HepG2 (cell line): Measurements from ENCODE around the gene TRDMT1. TPM values are rescaled to one million over a fixed set of nuclear protein-coding genes. Genes with fewer than 3 reads are reported as not detected.
A peak's percentile ranks its signal among the peaks of the same experiment; 100 is the strongest.

ENCODE experiments used
- ATAC-seq: fragments of 200-7000 bp; cut with Tn5 transposase; 3 replicates; pipeline ENCODE4 v1.9.1; 2020; ENCODE audit warnings: mild to moderate bottlenecking, moderate library complexity
- BruUV-seq: library from RNA; stranded (reverse); fragments of 400-500 nt; replicated peaks from 2 replicates; lab custom pipeline; 2021; lab: Mats Ljungman, UMichigan
- CTCF ChIA-PET: fragments of 300-600 bp; formaldehyde crosslinking; extraction: SDS; loops from one replicate; lab custom pipeline; 2021; ENCODE audit warnings: low total read pairs, inconsistent platforms, low intra/inter-chr PET ratio; lab: Yijun Ruan, JAX
- POLR2A ChIA-PET: fragments of 350-600 bp; sonication (Branson Sonifier 250); formaldehyde crosslinking; loops from one replicate; lab custom pipeline; 2020; ENCODE audit warnings: antibody characterized with exemption, inconsistent platforms; lab: Yijun Ruan, JAX
- DNase-seq: peaks from one replicate; pipeline ENCODE4 v3.0.0-alpha.2; 2015; ENCODE audit warnings: low spot score
- FAIRE-seq: peaks from 3 replicates; lab custom pipeline; 2011; peaks lifted over from hg19 to GRCh38; lab: Jason Lieb, UNC
- H2AFZ ChIP-seq: one replicate; pipeline ENCODE4 v1.6.1; 2011; ENCODE audit warnings: low read length, inconsistent platforms
- H3K27ac ChIP-seq: fragments of 300-600 bp; 3 replicates; pipeline ENCODE4 v1.8.0; 2011; ENCODE audit warnings: mixed run types, mild to moderate bottlenecking, mixed read lengths, low read length, inconsistent platforms; ENCODE audit not compliant: insufficient read depth; ENCODE audit errors: extremely low read length
- H3K27me3 ChIP-seq, 2 experiments: fragments of 200-600 bp in 1 of 2; 2 replicates in 1 of 2; 3 replicates in 1 of 2; pipeline versions ENCODE4 v1.6.0 to v1.8.0; 2011; ENCODE audit warnings: low read length in 2 of 2, mild to moderate bottlenecking in 2 of 2, moderate library complexity in 2 of 2, inconsistent platforms in 1 of 2; ENCODE audit not compliant: insufficient read depth in 2 of 2, control insufficient read depth in 1 of 2
- H3K36me3 ChIP-seq, 2 experiments: fragments of 200-600 bp in 1 of 2; replicated peaks in 1 of 2; 2 replicates in 1 of 2; 3 replicates in 1 of 2; pipeline versions ENCODE4 v1.5.1 to v1.8.0; 2011; ENCODE audit warnings: low read length in 2 of 2, inconsistent platforms in 1 of 2; ENCODE audit not compliant: insufficient read depth in 2 of 2, control insufficient read depth in 1 of 2
- H3K4me1 ChIP-seq: 2 replicates; pipeline ENCODE4 v1.5.1; 2012; ENCODE audit warnings: low read length, inconsistent platforms; ENCODE audit not compliant: insufficient read depth
- H3K4me2 ChIP-seq: 2 replicates; pipeline ENCODE4 v1.6.0; 2011; ENCODE audit warnings: low read depth, low read length, inconsistent platforms
- H3K4me3 ChIP-seq, 3 experiments: fragments of 200-600 bp in 1 of 3; sonication (generic), shearing (Covaris generic) in 1 of 3; replicated peaks in 1 of 3; 2 replicates each; pipeline ENCODE4 v1.5.1; 2011 to 2016; ENCODE audit warnings: low read length in 3 of 3, inconsistent platforms in 2 of 3, low read depth in 2 of 3, mild to moderate bottlenecking in 2 of 3, control low read depth in 1 of 3, mixed read lengths in 1 of 3; ENCODE audit not compliant: insufficient read depth in 1 of 3
- H3K79me2 ChIP-seq: one replicate; pipeline ENCODE4 v1.6.1; 2011; ENCODE audit warnings: low read length, inconsistent platforms; ENCODE audit not compliant: insufficient read depth
- H3K9ac ChIP-seq: 2 replicates; pipeline ENCODE4 v1.6.0; 2011; ENCODE audit warnings: mild to moderate bottlenecking, low read depth, low read length, inconsistent platforms; ENCODE audit not compliant: insufficient read depth
- H3K9me3 ChIP-seq: 2 replicates; pipeline ENCODE4 v1.5.1; 2012; ENCODE audit warnings: mild to moderate bottlenecking, low read length
- H4K20me1 ChIP-seq: 2 replicates; pipeline ENCODE4 v1.6.0; 2011; ENCODE audit warnings: inconsistent platforms, mild to moderate bottlenecking, low read length, moderate library complexity; ENCODE audit not compliant: insufficient read depth
- CC2D1A ChIP-seq: sonication (generic); formaldehyde crosslinking; IDR thresholded peaks from 2 replicates; pipeline ENCODE4 v1.8.1; 2023; ENCODE audit warnings: mild to moderate bottlenecking, missing genetic modification reagents
- HDAC1 ChIP-seq: sonication (generic); formaldehyde crosslinking; IDR thresholded peaks from 2 replicates; pipeline ENCODE4 v1.5.1; 2020; ENCODE audit warnings: mild to moderate bottlenecking, missing genetic modification reagents
- STAG1 ChIP-seq: sonication (generic); formaldehyde crosslinking; IDR thresholded peaks from 2 replicates; pipeline ENCODE4 v1.4.0; 2020; ENCODE audit warnings: missing genetic modification reagents
- ZNF263 ChIP-seq: sonication (generic); formaldehyde crosslinking; IDR thresholded peaks from 2 replicates; pipeline ENCODE4 v1.4.0; 2020; ENCODE audit warnings: missing genetic modification reagents
- ZNF513 ChIP-seq: sonication (generic); formaldehyde crosslinking; conservative IDR thresholded peaks from 2 replicates; pipeline ENCODE4 v1.5.0; 2020; ENCODE audit warnings: missing genetic modification reagents
- ZNF766 ChIP-seq: sonication (generic); formaldehyde crosslinking; IDR thresholded peaks from 2 replicates; pipeline ENCODE4 v1.5.0; 2020; ENCODE audit warnings: missing genetic modification reagents, borderline replicate concordance
- WGBS: methylation state at CpG from one replicate; pipeline ENCODE4 v1.1.6; 2017; ENCODE audit warnings: low lambda C conversion rate; 5-methylcytosine and 5-hydroxymethylcytosine counted together
- in situ Hi-C: cut with HindIII; loops from 2 replicates; pipeline ENCODE4 v1.10.0; 2017; ENCODE audit warnings: low pct_unique_long_range_greater_than_20kb; ENCODE audit not compliant: extremely low pct_ligation_motif_present
- intact Hi-C: fragments of 100-400 bp; cut with micrococcal nuclease; formaldehyde crosslinking; loops from one replicate; pipeline ENCODE4 v1.10.0; 2022; ENCODE audit not compliant: unreplicated experiment
- polyA plus RNA-seq, 8 experiments: library from polyadenylated mRNA; depleted of rRNA in 3 of 8; stranded (reverse) in 7 of 8; unstranded in 1 of 8; fragments of >200 nt; fragmentation: Illumina TruSeq in 4 of 8; extraction: Trizol in 4 of 8; gene quantifications; 2 replicates each; pipeline versions ENCODE4 v1.2.1 to v1.2.3, GENCODE V29; 2011 to 2016; ENCODE audit warnings: low read depth in 4 of 8, missing spikeins in 1 of 8, mixed read lengths in 1 of 8; ENCODE audit not compliant: insufficient read depth in 1 of 8
- total RNA-seq, 5 experiments: library from RNA; depleted of rRNA; stranded (reverse); fragments of >200 nt; fragmentation: Illumina TruSeq; extraction: Trizol; gene quantifications; 2 replicates each; pipeline ENCODE4 v1.2.3, GENCODE V29; 2016; ENCODE audit warnings: low read depth in 1 of 5

The TRDMT1 gene
- total and polyA plus RNA-seq, 2 of the 13 experiments (the other 11 are each of a cell fraction or from before 2014, with no cell fraction given) = 2.0 to 3.0 TPM

- TF ChIP-seq ZNF513 = no peak
- TF ChIP-seq HDAC1 (CRISPR knock-in tag) = no peak
- no peak for TF ChIP-seq CC2D1A (CRISPR knock-in tag)
- no peak for TF ChIP-seq ZNF766 (CRISPR knock-in tag)
Observed at GRCh38 chr10:17200001-17200911, 1.2 kb downstream of the TRDMT1 start (continued).

- Histone ChIP-seq H2AFZ (peak overlapping the region; percentile 61), H3K4me1 (peaks cover 32% of the 10 kb centered on the region), H3K36me3 (no peaks in the 10 kb centered on the region), H3K27ac (no peak overlapping the region)
- in situ Hi-C loops (no loop called here), intact Hi-C loops (no loop called here)
- CTCF ChIA-PET = no interaction called here
- ATAC-seq (no peak), DNase-seq (no peak)
- 27% methylated on average over 9 of the region's 9 CpGs for WGBS
- TF ChIP-seq ZNF263 (CRISPR knock-in tag) (peak; percentile 75), STAG1 (CRISPR knock-in tag) (no peak)
- TF ChIP-seq, all 625 proteins: peak for 1
- FAIRE-seq = no peak
- Histone ChIP-seq H3K4me3 (no peak overlapping the region), H3K4me2 (peak overlapping the region; percentile 37), H3K9ac (peak overlapping the region; percentile 18; the same call in 1 of the 2 replicates), H3K79me2 (no peaks in the 10 kb centered on the region), H3K9me3 (no peaks in the 10 kb centered on the region), H4K20me1 (no peaks in the 10 kb centered on the region), H3K27me3 (no peaks in the 10 kb centered on the region; a peak in 1 of 5 replicates)
- no TSS peak for BruUV-seq
- POLR2A ChIA-PET = no interaction called here
Observed at GRCh38 chr10:17199351-17199804, 2.1 kb downstream of the TRDMT1 start.
